H1 (cell line): Measurements from ENCODE around the gene TMEM108.

Source experiments
- CTCF ChIP-seq, 3 experiments: IDR thresholded peaks; 1 replicate in 2 of 3; 2 replicates in 1 of 3; pipeline versions ENCODE4 v1.5.1 to v1.6.1; 2011; ENCODE audit warnings: low read length in 3 of 3, mild to moderate bottlenecking in 3 of 3, inconsistent platforms in 2 of 3, low read depth in 1 of 3, moderate library complexity in 1 of 3; ENCODE audit not compliant: insufficient read depth in 1 of 3; ENCODE audit errors: control extremely low read depth in 1 of 3
- NANOG ChIP-seq: IDR thresholded peaks from 2 replicates; pipeline ENCODE4 v1.6.1; 2011; ENCODE audit warnings: low read length, low read depth, mild to moderate bottlenecking, inconsistent platforms; ENCODE audit not compliant: insufficient read depth, poor library complexity, severe bottlenecking
- YY1 ChIP-seq: IDR thresholded peaks from 2 replicates; pipeline ENCODE4 v1.6.1; 2011; ENCODE audit warnings: low read depth, mild to moderate bottlenecking, low read length

- no peak for TF ChIP-seq YY1
- no peak for TF ChIP-seq NANOG
- no peak for TF ChIP-seq CTCF (IDR thresholded peaks at IDR 0.05; ENCODE audit: control extremely low read depth in 1 of 3, insufficient read depth in 1 of 3, low read depth in 1 of 3, low read length in 3 of 3)
Measured at GRCh38 chr3:133018921-133019320, 19.3 kb upstream of the TMEM108 start.
